Astrocyte (in vitro differentiated cells and primary cell): ENCODE measurements around the gene ME3.
"Not testable (repeated sequence)": the region's sequence is repeated elsewhere in the genome, so short reads cannot be mapped to it uniquely, and the experiment has no call there.

Experiments used
- CTCF ChIP-seq: IDR thresholded peaks from 2 replicates; pipeline ENCODE4 v1.5.1; 2011; ENCODE audit warnings: low read depth, mild to moderate bottlenecking, inconsistent platforms, low read length, moderate library complexity; ENCODE audit not compliant: insufficient read depth
- EZH2 ChIP-seq: IDR thresholded peaks from 2 replicates; pipeline ENCODE4 v1.6.1; 2012; ENCODE audit warnings: mild to moderate bottlenecking, low read length, inconsistent platforms; ENCODE audit not compliant: insufficient read depth

GRCh38 chr11:86541299-86541698 is 131.1 kb downstream of the ME3 start:
- TF ChIP-seq CTCF, EZH2: not testable (repeated sequence)
